Measurements from ENCODE around the gene OR6B1.

The OR6B1 gene

GRCh38 chr7:144000020-144000419 is at the start of gene OR6B1:
TSS of gene OR6B1 (plus strand) at chr7:144000320. CDS start at chr7:144003997, 3,677 bp downstream.
- H3K27me3 Mint-ChIP-seq = peaks cover 6% of the 10 kb centered on the region

GRCh38 chr7:143953421-143953820 is 46.7 kb upstream of the OR6B1 start:
- no peaks in the 10 kb centered on the region for H3K4me1 Mint-ChIP-seq
- H3K27ac Mint-ChIP-seq = no peak overlapping the region
- H3K27me3 Mint-ChIP-seq = peaks cover 24% of the 10 kb centered on the region
- no peak overlapping the region for H3K4me3 Mint-ChIP-seq
- no peaks in the 10 kb centered on the region for H3K9me3 Mint-ChIP-seq
- peaks cover 2% of the 10 kb centered on the region for H3K36me3 Mint-ChIP-seq

More at GRCh38 chr7:144000020-144000419, at the start of gene OR6B1:
- Mint-ChIP-seq H3K36me3 (no peaks in the 10 kb centered on the region), H3K9me3 (no peaks in the 10 kb centered on the region), H3K4me1 (no peaks in the 10 kb centered on the region), H3K27ac (no peak within 1 kb of the TSS), H3K4me3 (no peak within 1 kb of the TSS)

GRCh38 chr7:143954135-143954534 is 46.0 kb upstream of the OR6B1 start:
- H3K27ac Mint-ChIP-seq = no peak overlapping the region
- no peaks in the 10 kb centered on the region for H3K9me3 Mint-ChIP-seq
- H3K4me3 Mint-ChIP-seq = no peak overlapping the region
- no peaks in the 10 kb centered on the region for H3K4me1 Mint-ChIP-seq
- H3K27me3 Mint-ChIP-seq = peaks cover 24% of the 10 kb centered on the region
- H3K36me3 Mint-ChIP-seq = peaks cover 2% of the 10 kb centered on the region

- Mint-ChIP-seq H3K27ac (no peak within 1 kb of the TSS), H3K4me1 (no peaks in the 10 kb centered on the region), H3K27me3 (peaks cover 21% of the 10 kb centered on the region), H3K9me3 (no peaks in the 10 kb centered on the region), H3K4me3 (no peak within 1 kb of the TSS), H3K36me3 (peaks cover 2% of the 10 kb centered on the region)
Measured at GRCh38 chr7:143954544-143954943, 45.6 kb upstream of the OR6B1 start, which contains the start of gene OR2F1. TSS of gene OR2F1 (plus strand) at chr7:143954844. CDS start at chr7:143959971, 5,127 bp downstream.

- no peaks in the 10 kb centered on the region for H3K4me1 Mint-ChIP-seq
- H3K27ac Mint-ChIP-seq = no peak overlapping the region
- H3K4me3 Mint-ChIP-seq = no peak overlapping the region
- peaks cover 22% of the 10 kb centered on the region for H3K27me3 Mint-ChIP-seq
- no peaks in the 10 kb centered on the region for H3K36me3 Mint-ChIP-seq
- H3K9me3 Mint-ChIP-seq = no peaks in the 10 kb centered on the region
Measured at GRCh38 chr7:143958781-143959180, 41.3 kb upstream of the OR6B1 start.

- no peaks in the 10 kb centered on the region for H3K9me3 Mint-ChIP-seq
- no peaks in the 10 kb centered on the region for H3K36me3 Mint-ChIP-seq
- no peak overlapping the region for H3K27ac Mint-ChIP-seq
- H3K4me3 Mint-ChIP-seq = no peak overlapping the region
- H3K27me3 Mint-ChIP-seq = peaks cover 16% of the 10 kb centered on the region
- H3K4me1 Mint-ChIP-seq = no peaks in the 10 kb centered on the region
Measured at GRCh38 chr7:143960813-143961610, 39.1 kb upstream of the OR6B1 start.

- Mint-ChIP-seq H3K4me1 (no peaks in the 10 kb centered on the region), H3K27me3 (peaks cover 11% of the 10 kb centered on the region), H3K36me3 (no peaks in the 10 kb centered on the region), H3K4me3 (no peak overlapping the region), H3K27ac (no peak overlapping the region), H3K9me3 (peaks cover 4% of the 10 kb centered on the region)
Measured at GRCh38 chr7:143965280-143965679, 34.8 kb upstream of the OR6B1 start.

- no peak overlapping the region for H3K4me3 Mint-ChIP-seq
- H3K27ac Mint-ChIP-seq = no peak overlapping the region
- peaks cover 10% of the 10 kb centered on the region for H3K27me3 Mint-ChIP-seq
- H3K4me1 Mint-ChIP-seq = no peaks in the 10 kb centered on the region
- peaks cover 4% of the 10 kb centered on the region for H3K9me3 Mint-ChIP-seq
- H3K36me3 Mint-ChIP-seq = no peaks in the 10 kb centered on the region
Measured at GRCh38 chr7:143967398-143967797, 32.7 kb upstream of the OR6B1 start.

GRCh38 chr7:143973870-143974416 is 26.2 kb upstream of the OR6B1 start:
- Mint-ChIP-seq H3K4me3 (no peak overlapping the region), H3K27ac (no peak overlapping the region), H3K9me3 (no peaks in the 10 kb centered on the region)

GRCh38 chr7:143974459-143974858 is 25.7 kb upstream of the OR6B1 start:
- H3K36me3 Mint-ChIP-seq = no peaks in the 10 kb centered on the region
- H3K27me3 Mint-ChIP-seq = peaks cover 9% of the 10 kb centered on the region
- H3K4me3 Mint-ChIP-seq = no peak overlapping the region
- H3K27ac Mint-ChIP-seq = no peak overlapping the region
- H3K4me1 Mint-ChIP-seq = no peaks in the 10 kb centered on the region
- H3K9me3 Mint-ChIP-seq = no peaks in the 10 kb centered on the region

More at GRCh38 chr7:143973870-143974416, 26.2 kb upstream of the OR6B1 start:
- Mint-ChIP-seq H3K27me3 (peaks cover 9% of the 10 kb centered on the region), H3K4me1 (no peaks in the 10 kb centered on the region), H3K36me3 (no peaks in the 10 kb centered on the region)

- Mint-ChIP-seq H3K36me3 (no peaks in the 10 kb centered on the region), H3K9me3 (no peaks in the 10 kb centered on the region), H3K27ac (no peak overlapping the region), H3K4me3 (no peak overlapping the region), H3K4me1 (no peaks in the 10 kb centered on the region), H3K27me3 (peaks cover 13% of the 10 kb centered on the region)
Measured at GRCh38 chr7:143975617-143976016, 24.5 kb upstream of the OR6B1 start.

- Mint-ChIP-seq H3K4me1 (no peaks in the 10 kb centered on the region), H3K4me3 (no peak overlapping the region), H3K27me3 (peaks cover 7% of the 10 kb centered on the region), H3K27ac (no peak overlapping the region), H3K9me3 (no peaks in the 10 kb centered on the region), H3K36me3 (no peaks in the 10 kb centered on the region)
Measured at GRCh38 chr7:143978585-143978984, 21.5 kb upstream of the OR6B1 start.

GRCh38 chr7:143979359-143979758 is 20.8 kb upstream of the OR6B1 start:
- Mint-ChIP-seq H3K27ac (no peak overlapping the region), H3K4me3 (no peak overlapping the region), H3K9me3 (no peaks in the 10 kb centered on the region), H3K27me3 (peaks cover 7% of the 10 kb centered on the region), H3K4me1 (no peaks in the 10 kb centered on the region), H3K36me3 (no peaks in the 10 kb centered on the region)

GRCh38 chr7:143979998-143980397 is 20.1 kb upstream of the OR6B1 start:
- Mint-ChIP-seq H3K4me3 (no peak overlapping the region), H3K9me3 (no peaks in the 10 kb centered on the region), H3K27me3 (peaks cover 4% of the 10 kb centered on the region), H3K27ac (no peak overlapping the region), H3K4me1 (no peaks in the 10 kb centered on the region), H3K36me3 (no peaks in the 10 kb centered on the region)

GRCh38 chr7:143980746-143981510 is 19.2 kb upstream of the OR6B1 start:
- no peak overlapping the region for H3K27ac Mint-ChIP-seq
- H3K4me3 Mint-ChIP-seq = no peak overlapping the region
- H3K27me3 Mint-ChIP-seq = peaks cover 4% of the 10 kb centered on the region
- H3K9me3 Mint-ChIP-seq = no peaks in the 10 kb centered on the region
- H3K4me1 Mint-ChIP-seq = no peaks in the 10 kb centered on the region
- H3K36me3 Mint-ChIP-seq = no peaks in the 10 kb centered on the region

GRCh38 chr7:143983960-143984359 is 16.2 kb upstream of the OR6B1 start:
- H3K4me3 Mint-ChIP-seq = no peak overlapping the region
- no peaks in the 10 kb centered on the region for H3K36me3 Mint-ChIP-seq
- no peak overlapping the region for H3K27ac Mint-ChIP-seq
- H3K4me1 Mint-ChIP-seq = peaks cover 13% of the 10 kb centered on the region
- H3K9me3 Mint-ChIP-seq = no peaks in the 10 kb centered on the region
- peaks cover 4% of the 10 kb centered on the region for H3K27me3 Mint-ChIP-seq
